ENCODE measurements around the gene MTR.
"Not testable (repeated sequence)": the region's sequence is repeated elsewhere in the genome, so short reads cannot be mapped to it uniquely, and the experiment has no call there.

Gene MTR

DNA sequence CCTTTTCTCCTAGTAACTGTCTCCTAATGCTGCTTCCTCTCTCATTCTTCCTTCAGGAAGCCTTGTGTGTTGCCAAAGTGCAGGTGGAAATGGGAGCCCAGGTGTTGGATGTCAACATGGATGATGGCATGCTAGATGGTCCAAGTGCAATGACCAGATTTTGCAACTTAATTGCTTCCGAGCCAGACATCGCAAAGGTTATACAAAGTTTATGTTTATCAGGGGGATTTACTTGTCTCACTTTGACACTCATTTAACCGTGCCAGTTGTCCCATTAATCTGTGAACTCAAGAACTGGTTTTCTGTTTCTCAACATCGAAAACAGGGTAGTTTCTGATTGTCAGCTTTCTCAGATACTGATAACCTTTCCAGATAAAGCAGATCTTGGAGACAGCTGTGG is 40.4 kb downstream of the MTR start:
- no peak for DNase-seq

DNA sequence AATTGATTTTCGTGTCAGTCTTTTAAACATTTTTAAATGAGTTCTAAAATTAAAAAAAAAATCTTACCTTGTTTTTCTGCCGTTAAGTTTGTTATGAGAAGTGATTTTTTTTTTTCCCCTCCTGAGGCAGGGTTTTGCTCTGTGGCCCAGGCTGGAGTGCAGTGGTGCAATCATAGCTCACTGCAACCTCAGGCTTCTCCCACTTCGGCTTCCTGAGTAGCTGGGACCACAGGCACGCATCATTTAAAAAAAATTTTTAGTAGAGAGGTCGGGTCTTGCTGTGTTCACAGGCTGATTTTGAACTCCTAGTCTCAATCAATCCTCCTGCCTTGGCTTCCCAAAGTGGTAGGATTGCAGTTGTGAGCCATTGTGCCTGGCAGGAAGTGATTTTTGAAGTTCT is 41.1 kb downstream of the MTR start:
- DNase-seq: no peak

DNA sequence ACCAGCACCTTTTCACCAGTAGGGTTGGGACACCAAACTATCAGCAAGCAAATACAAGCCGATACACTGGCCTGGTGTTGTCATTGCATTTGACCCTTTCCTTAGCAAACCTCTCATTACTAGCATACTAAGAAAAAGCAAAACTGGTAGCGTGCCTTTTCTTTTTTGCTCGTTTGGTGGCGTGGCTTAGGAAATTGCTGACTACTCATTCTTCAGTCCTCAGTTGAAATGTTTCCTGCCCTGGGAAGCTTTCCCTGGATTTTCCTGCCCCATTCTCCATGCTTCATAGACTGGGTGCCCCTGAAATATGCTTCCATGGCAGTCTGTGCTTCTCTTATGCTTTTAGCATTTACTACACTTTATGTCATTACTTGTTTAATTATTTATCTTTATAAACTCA is 42.0 kb downstream of the MTR start:
- DNase-seq: no peak

DNA sequence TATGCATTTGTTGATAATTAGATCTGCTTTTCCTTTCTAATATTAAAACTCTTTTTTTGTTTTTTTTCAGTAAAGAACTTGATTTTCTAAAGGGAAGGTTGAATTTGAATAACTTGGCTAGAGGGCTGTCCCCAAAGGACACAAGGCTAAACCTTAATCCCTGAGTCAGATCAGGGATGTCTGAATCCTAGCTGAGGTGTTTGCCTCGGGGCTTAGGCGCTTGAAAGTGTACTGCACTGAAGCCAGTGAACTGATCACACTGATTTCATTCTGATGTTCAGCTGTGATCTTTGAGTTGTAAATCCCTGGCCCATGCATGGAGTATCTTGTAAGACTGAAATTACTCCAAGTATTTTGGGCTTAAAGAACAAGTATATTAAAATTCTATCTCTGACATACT is 42.8 kb downstream of the MTR start:
- no peak for DNase-seq

DNA sequence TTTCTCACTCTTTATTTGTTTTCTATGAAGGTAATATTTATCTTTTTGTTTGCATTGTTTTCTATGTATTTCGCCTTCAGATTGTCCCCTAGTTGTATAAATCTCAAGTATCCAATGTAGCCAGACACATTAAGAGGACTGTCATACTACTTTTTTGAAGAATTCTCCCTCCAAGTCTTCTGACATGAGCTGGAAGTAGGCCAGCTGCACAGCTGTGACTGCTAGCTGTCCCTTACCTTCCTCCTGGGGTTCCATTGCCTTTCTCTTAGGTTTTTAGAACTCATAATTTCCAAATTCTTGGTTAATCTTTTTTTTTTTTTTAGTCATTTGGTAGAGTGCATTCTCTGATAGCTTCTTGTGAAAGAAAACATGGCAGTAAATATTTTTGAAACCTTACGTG is 46.2 kb downstream of the MTR start:
- DNase-seq: no peak

DNA sequence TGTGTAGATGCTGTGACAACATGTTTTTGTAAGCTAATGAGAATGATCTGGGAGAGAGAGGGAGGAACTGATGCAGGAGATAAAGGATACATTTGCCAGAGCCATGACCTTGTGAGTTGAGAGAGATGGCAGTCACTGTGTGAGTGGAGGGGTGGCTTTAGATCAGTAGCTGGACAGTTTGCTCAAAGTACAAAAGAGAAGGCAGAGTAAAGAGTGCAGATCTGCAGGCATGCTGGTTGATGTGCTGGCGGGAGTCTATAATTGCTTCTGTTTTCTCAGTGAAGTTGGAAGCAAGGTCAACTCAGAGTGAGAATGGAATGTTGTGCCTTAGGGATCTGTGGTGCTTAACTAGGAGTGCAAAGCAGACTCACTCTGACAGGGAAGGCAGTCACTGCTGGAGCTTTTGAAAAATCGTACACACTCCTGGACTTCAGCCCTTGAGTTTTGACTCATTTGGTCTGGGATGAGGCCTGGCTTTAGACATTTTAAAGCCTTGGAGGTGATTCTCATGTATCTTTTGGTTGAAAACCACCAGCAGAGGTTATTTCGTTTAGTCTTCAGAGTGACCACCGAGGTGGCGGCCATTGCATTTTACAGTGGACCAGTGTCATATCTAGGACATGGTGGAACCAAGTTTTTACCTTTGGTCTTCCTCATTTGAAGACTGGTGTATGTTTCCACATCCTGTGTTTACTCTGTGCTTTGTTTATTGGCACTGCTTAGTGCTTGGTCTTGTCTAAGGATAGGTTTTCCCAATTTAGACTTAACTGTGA is 49.6 kb downstream of the MTR start:
- no peak for DNase-seq

DNA sequence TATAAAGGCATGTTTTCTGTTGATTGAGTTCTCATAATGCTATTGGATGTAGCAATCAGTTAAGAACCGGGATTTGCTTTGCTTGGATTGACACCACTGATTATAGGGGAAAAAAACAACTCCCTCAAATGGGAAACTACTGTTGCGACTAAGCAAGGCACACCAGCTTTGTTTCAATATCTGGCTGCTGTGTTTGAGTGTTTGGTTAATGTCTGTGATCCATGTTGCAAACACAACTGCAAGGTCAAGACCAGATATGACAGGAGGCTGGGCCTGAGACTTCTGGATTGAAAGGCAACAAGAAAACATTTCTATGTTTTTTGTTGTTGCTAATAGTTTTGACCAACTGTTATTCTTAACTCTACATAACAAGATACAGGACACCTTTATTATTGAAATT is 50.7 kb downstream of the MTR start:
- no peak for DNase-seq

DNA sequence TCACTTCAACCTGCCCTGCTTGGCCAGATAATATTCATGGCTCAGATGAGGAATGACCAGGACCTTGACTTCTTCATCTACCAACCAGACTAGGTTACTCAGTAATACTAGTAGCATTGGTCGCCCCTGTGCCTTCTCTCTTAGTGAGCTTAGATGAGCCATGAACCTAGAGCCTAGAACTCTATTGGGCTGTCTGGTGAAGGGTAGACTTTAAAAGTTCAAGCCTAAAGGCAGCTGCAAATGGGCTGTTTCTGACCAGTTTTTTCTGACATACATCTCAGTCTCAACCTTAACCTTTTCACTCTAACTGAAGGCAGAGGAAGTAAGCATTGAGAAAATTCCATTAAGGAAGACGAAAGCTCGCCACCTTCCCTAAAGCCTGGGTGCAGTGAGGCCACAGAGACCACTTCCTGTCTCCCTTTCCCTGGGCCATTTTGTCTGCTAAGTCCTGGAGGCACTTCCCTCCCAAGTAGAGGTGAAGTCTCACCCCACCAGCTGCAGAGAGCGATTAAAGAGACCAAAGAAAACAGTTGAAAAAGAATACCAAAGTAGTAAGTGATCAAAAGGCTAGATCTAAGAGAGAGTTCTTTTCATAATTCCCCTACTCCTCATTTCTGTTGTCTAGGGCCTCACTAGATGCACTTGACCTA is 53.3 kb downstream of the MTR start:
- no peak for DNase-seq

DNA sequence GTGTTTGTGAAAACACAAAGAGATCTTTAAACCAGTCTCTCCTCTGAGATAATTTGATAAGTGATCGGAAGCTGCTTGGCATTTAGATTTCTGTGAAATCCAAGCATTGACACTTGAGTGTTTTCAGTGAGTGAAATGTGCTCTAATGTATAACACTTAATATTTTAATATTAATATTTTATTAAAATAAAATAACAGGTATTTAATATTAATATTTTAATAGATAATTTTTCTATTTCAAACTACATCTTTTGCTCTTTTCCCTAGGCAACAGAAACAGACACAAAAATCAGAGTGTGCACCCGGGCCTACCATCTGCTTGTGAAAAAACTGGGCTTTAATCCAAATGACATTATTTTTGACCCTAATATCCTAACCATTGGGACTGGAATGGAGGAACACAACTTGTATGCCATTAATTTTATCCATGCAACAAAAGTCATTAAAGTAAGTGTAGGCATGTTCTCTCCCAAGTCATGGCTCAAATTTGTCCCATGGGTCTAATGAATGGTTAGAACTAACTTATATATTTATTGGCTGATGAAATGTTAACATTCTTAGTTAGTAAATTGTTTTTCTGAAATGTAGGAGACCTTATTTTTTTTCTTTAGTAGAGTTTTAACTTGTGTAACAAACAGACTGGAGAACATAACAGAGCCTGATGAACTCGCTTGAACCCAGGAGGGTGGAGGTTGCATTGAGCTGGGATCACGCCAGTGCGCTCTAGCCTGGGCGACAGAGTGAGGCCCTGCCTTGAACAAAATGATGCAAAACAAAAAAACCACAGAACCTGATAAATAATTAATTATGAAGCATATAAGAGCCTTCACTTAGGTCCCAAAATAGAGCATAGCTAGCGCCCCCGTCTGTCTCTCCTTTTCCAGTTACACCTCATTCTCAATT is 55.2 kb downstream of the MTR start:
- no peak for DNase-seq

DNA sequence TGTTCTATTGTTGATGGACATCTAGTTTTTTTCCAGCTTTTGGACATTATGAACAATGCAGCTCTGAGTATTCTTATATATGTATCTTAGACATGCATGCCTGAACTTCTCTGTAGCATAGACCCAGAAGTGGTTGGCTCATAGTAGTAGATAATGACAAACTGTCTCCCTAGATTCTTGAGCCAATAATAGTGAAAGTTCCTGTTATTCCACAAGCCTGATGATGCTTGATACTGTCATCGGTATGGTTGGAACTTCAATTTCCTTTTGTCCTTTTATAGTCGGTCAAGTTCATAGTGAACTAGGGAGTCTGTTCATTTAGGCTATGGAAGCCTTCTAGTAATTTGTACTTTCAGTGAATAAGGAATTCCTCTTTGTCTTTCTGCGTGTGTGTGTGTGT is 56.8 kb downstream of the MTR start:
- DNase-seq: no peak

DNA sequence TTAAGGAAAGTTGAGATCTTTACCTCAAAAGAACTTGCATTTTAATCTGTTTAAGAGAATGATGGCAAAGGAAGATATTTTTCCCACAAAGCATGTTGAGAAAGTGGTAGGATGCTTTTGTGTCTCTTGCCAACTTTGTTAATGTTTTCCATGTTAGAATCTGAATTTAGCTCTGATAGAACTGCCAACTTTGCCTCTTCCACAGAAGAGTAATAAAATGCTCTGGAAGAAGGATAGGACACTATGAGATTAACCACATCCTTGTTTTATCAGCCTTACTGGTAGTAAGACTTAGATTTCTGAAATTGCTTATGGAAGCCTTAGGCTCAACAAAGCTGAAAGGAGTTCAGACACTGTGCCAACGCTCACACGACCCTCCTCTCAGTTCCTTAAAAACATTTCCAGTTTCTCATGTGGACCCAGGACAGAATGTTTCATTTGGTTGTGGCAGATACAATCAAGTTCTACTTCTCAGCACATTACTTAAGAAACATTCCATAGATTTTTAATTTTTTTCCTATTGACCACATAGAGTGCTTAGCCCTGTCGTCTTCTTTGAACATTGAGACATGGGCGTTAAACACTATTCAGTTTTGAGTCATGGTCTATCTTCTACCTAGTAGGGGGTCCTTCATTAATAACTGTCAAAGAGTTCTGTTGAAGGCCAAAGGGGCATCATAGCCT is 59.0 kb downstream of the MTR start:
- DNase-seq: no peak

DNA sequence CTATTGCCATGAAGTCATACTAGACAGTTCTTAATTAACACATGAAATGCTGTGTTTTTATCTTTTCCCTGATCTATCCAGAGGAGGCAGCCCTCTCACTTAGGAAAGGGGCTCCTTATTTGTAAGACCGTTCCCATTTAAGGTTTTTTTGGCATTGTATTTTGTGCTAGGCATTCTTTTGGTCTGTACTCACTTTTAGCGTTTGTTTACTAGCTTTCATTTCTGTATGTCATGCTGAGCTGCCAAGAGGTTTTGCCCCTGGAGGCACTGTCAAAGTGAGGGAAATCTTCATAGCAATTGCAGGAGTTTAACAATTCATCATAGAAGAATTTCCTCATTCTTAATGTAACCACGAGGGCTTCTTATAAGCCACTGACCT is 59.5 kb downstream of the MTR start:
- no peak for DNase-seq

DNA sequence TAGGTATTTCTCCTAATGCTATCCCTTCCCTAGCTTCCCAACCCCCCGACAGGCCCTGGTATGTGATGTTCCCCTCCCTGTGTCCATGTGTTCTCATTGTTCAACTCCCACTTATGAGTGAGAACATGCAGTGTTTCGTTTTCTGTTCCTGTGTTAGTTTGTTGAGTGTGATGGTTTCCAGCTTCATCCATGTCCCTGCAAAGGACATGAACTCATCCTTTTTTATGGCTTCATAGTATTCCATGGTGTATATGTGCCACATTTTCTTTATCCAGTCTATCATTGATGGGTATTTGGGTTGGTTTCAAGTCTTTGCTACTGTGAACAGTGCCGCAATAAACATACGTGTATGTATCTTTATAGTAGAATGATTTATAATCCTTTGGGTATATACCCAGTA is 61.6 kb downstream of the MTR start:
- not testable (repeated sequence) for DNase-seq

DNA sequence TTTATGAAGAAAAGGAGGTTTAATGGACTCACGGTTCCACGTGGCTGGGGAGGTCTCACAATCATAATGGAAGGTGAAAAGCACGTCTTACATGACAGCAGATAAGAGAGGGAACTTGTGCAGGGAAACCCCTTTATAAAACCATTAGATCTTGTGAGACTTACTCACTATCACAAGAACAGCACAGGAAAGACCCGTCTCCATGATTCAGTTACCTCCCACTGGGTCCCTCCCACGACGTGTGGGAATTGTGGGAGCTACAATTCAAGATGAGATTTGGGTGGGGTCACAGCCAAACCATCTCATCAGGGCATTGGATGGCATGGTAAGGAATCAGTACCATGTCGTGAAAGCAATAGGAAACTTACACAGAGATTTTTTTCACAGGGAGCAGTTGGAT is 63.1 kb downstream of the MTR start:
- no peak for DNase-seq

DNA sequence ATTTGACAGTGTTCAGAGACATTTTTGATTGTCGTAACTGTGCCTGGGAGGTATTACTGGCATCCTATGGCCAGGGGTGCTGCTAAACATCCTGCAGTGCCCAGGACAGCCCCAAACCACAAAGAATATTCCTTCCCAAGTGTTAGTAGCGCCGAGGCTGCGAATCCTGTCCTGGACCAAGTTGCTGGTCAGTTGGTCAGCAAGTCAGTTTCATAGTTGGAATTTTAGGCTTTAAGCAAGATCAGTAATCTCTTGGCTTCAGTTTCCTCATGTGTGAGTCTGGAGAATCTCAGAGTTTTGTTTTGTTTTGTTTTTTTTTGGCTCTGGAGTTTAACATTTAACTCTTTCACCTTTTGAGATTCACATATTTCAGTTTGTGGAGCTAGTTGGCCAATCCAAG is 65.0 kb downstream of the MTR start:
- DNase-seq: no peak

DNA sequence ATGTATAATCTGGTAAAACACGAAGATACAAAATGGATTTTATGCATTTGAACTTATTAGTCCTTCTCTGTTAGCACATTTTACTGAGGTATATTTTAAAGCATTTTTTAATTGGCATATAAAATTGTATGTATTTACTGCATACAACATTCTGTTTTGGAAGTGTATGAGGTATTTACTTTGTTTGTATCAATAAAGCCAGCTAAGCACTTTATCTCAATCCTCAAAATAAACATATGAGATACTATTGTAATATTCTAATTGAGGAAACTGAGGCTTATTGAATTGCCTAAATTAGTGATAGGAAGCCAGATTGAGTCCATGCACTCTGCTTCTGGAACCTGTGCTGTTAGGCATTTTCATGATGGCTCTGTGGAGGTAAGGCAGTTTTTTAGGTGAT is 65.6 kb downstream of the MTR start:
- no peak for DNase-seq

DNA sequence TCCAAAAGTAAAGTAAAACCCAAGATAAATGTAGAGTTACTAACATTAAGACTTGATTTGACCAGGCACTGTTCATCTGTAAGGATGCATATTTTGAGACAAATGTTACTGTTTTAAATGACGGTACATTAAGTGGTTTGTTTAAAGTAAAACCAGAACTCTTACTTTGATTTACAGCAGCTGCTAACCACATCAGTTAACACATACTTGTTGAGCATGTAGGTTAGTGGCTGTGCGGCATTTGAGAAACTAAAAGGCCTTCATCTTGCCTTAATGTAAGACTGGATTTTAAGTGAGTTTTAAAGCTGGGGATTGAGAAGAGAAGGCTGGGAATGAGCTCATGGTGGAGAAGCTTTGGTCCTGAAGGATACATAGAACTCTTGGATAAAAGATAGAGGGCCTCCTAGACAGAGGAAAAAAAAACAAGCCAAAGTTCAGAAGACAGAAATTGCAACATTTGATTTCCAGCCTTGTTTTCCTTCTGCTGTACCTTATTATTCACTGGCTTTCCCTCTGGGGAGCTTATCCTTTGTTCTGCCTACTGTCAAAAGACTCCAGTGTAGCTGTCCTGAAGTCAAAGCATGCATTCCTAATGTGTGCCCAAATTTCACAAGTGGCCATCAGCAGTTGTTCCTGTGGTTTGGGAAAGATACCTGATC is 66.6 kb downstream of the MTR start:
- no peak for DNase-seq

DNA sequence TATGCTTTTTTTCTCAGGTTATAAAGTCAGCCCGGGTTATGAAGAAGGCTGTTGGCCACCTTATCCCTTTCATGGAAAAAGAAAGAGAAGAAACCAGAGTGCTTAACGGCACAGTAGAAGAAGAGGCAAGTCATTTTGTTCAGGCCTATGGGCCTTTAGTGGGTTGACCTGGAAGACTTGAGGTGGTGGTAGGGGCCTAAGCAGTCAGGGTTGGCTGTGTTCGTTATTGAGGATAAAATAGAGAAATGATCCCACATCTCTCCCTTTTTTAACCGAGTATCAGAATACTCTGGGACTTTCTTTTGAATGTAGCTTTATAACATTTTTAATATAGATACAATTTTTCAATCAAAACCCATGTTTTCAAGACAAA is 67.1 kb downstream of the MTR start:
- no peak for DNase-seq

DNA sequence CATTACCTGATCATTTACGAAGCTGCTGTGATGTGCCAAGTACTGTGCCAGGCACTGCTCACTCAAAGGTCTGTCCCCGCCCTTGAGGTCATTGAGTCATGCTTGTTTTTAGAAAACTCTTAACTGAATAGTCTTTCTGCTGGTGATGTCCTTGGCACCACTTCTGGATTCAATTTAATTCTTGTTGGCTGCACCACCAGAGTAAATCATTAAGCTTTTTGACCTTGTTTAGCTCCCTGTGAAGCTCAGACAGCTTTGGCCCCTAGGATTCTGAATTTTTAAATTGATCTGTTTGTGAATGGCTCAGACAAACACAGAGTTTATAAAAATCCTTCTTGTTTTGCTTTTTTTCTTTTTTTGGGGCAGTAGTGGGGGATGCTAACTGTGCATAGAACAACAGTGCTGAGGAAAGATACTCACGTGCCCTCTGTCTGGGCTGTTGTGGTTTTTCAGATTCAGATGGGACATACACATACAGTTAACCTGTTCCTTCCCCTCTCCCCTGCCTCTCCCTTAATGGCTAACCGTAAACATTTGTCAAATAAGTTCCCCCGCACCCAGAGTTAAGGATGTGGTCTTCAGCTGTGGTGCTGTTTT is 67.6 kb downstream of the MTR start:
- no peak for DNase-seq

DNA sequence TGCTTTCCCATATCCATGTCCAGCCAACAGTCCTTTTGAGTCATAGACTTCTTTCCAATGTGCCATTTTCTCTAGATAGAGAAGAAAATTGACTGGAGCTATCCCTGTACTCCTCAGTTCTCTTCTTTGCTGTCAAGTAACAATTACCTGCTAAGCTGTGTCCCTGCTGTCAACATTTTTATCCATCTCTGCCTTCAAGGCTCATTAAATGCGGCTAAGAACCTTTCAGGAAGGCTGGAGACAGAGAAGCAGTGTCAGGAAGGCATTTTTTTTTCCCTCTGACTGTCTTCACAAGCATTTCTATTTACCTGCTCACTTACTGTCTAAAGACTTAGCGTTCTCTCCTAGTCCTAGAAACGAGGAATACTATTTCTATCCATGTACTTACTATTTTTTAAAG is 69.1 kb downstream of the MTR start:
- DNase-seq: no peak

DNA sequence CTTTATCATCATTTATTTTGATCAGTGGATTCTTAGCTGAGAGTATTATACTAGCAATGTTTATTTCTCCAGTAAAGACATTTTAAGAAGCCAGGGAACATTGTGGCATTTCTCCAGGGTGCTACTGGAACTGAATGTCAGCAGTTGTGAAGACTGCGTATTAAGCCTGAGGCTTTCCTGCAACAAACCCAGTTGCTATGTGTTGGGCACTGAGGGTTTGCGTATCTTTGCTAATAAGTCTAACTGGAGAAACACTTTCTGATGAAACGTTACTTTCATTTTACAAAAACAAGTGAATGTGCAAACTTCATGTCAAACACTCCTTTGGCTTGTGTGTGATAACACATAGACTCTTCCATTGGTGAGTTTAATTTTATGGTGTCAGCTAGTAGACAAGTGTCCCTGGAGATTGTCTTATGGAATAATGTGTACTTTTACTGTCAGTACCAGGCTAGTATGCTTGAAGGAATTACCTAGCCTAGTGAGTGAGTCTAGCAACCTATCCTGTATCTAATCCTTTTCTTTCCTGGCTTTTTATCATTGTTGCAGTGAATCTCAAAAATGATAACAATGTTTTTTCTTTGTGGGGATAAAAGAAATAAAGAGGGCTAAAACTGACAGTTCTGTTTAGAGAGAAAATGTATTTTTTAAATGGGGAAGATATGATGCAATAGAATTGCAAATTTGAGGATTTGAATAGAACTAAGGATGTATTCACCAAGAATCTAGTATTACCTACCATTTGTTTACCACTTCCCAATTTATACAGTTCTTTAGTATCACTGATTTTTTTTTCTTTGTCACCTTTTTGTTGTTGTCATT is 70.1 kb downstream of the MTR start:
- no peak for DNase-seq

DNA sequence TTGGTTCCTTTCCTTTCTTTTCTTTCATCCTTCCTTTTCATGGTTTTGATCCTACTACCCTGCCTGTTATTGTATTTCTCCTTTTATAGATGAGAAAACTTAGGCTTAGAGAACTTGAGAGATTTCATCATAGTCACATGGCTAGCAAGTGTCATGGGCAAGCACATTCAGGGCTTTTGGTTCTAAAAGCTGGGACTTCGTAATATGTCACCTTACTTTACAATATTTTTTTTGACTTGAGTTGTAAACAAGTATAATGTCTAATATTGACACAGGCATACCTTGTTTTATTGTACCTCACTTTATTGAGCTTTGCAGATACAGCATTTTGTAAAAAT is 70.7 kb downstream of the MTR start:
- DNase-seq: no peak

Data from stimulated activated CD4-positive, alpha-beta T cell treated with anti-CD3 and anti-CD28 coated beads, Interleukin-2, amount 100 ng/mL, for 48 hours (primary cell).